Upper lobe of right lung (tissue), 1 donor: ENCODE data around the gene TP63. TPM values are rescaled to one million over a fixed set of nuclear protein-coding genes. Genes with fewer than 3 reads are reported as not detected.

ENCODE experiments used
- ATAC-seq: fragments of 200-7000 bp; cut with Tn5 transposase; one replicate; pipeline ENCODE4 v1.9.1; 2020; ENCODE audit warnings: mild to moderate bottlenecking, moderate library complexity
- DNase-seq: peaks from one replicate; pipeline ENCODE4 v3.0.0-alpha.2; 2020
- H3K27ac ChIP-seq: fragments of 200-600 bp; one replicate; pipeline ENCODE4 v1.8.0; 2022
- H3K27me3 ChIP-seq: fragments of 200-600 bp; one replicate; pipeline ENCODE4 v1.8.0; 2022; ENCODE audit warnings: mild to moderate bottlenecking
- H3K36me3 ChIP-seq: fragments of 200-600 bp; one replicate; pipeline ENCODE4 v1.8.0; 2022
- H3K4me1 ChIP-seq: fragments of 200-600 bp; one replicate; pipeline ENCODE4 v1.8.0; 2022
- H3K4me3 ChIP-seq: fragments of 200-600 bp; one replicate; pipeline ENCODE4 v1.8.0; 2022; ENCODE audit warnings: mild to moderate bottlenecking
- H3K9me3 ChIP-seq: fragments of 200-600 bp; one replicate; pipeline ENCODE4 v1.8.0; 2022
- intact Hi-C: fragments of 100-400 bp; cut with DNase I; formaldehyde crosslinking; loops from one replicate; pipeline ENCODE4 v1.11.0; 2022
- total RNA-seq: library from RNA; stranded (reverse); fragmentation: NEBNext Ultra II Directional; extraction: Animal tissue kit (Norgen Biotek cat#: 25700); gene quantifications from one replicate; pipeline ENCODE4 v1.2.1, GENCODE V29; 2021
- TF ChIP-seq, protein P1 (sequence below): fragments of 200-600 bp; IDR thresholded peaks from one replicate; pipeline ENCODE4 v1.8.0; 2022; ENCODE audit warnings: antibody characterized with exemption
- donor health status: DM: no; HTN: yes; CAD: no; lungs with severe emphysema.

TP63 gene
- total RNA-seq, 1 donor from 2014 or later = 1.3 TPM

GRCh38 chr3:189897406-189897805, 266.2 kb downstream of the TP63 start:
- DNase-seq (no peak), ATAC-seq (no peak)
- Histone ChIP-seq H3K36me3 (no peaks in the 10 kb centered on the region), H3K4me1 (no peaks in the 10 kb centered on the region), H3K27me3 (no peaks in the 10 kb centered on the region), H3K9me3 (no peaks in the 10 kb centered on the region), H3K27ac (no peak overlapping the region), H3K4me3 (no peak overlapping the region)
- intact Hi-C loops = no loop called here
- TF ChIP-seq, protein P1, sequence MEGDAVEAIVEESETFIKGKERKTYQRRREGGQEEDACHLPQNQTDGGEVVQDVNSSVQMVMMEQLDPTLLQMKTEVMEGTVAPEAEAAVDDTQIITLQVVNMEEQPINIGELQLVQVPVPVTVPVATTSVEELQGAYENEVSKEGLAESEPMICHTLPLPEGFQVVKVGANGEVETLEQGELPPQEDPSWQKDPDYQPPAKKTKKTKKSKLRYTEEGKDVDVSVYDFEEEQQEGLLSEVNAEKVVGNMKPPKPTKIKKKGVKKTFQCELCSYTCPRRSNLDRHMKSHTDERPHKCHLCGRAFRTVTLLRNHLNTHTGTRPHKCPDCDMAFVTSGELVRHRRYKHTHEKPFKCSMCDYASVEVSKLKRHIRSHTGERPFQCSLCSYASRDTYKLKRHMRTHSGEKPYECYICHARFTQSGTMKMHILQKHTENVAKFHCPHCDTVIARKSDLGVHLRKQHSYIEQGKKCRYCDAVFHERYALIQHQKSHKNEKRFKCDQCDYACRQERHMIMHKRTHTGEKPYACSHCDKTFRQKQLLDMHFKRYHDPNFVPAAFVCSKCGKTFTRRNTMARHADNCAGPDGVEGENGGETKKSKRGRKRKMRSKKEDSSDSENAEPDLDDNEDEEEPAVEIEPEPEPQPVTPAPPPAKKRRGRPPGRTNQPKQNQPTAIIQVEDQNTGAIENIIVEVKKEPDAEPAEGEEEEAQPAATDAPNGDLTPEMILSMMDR = no peak

- H3K9me3 ChIP-seq = no peaks in the 10 kb centered on the region
- DNase-seq (no peak), ATAC-seq (no peak)
- TF ChIP-seq, protein P1 = no peak
- no peak overlapping the region for H3K27ac ChIP-seq
- no peaks in the 10 kb centered on the region for H3K4me1 ChIP-seq
- H3K4me3 ChIP-seq = no peak overlapping the region
- intact Hi-C loops = no loop called here
- H3K27me3 ChIP-seq = no peaks in the 10 kb centered on the region
- H3K36me3 ChIP-seq = no peaks in the 10 kb centered on the region
Measured at GRCh38 chr3:189898559-189899153, 267.5 kb downstream of the TP63 start.

GRCh38 chr3:189899186-189899585, 268.0 kb downstream of the TP63 start:
- Histone ChIP-seq H3K36me3 (no peaks in the 10 kb centered on the region), H3K4me3 (no peak overlapping the region), H3K9me3 (no peaks in the 10 kb centered on the region), H3K27ac (no peak overlapping the region), H3K4me1 (no peaks in the 10 kb centered on the region), H3K27me3 (no peaks in the 10 kb centered on the region)
- TF ChIP-seq, protein P1 = no peak
- ATAC-seq (no peak), DNase-seq (no peak)
- intact Hi-C loops = no loop called here

GRCh38 chr3:189900578-189900977, 269.4 kb downstream of the TP63 start:
- TF ChIP-seq, protein P1 = no peak
- Histone ChIP-seq H3K4me1 (no peaks in the 10 kb centered on the region), H3K27me3 (no peaks in the 10 kb centered on the region), H3K9me3 (no peaks in the 10 kb centered on the region), H3K27ac (no peak overlapping the region), H3K36me3 (no peaks in the 10 kb centered on the region), H3K4me3 (no peak overlapping the region)
- DNase-seq (no peak), ATAC-seq (no peak)
- intact Hi-C loops = no loop called here

- H3K9me3 ChIP-seq = no peaks in the 10 kb centered on the region
- no peaks in the 10 kb centered on the region for H3K36me3 ChIP-seq
- DNase-seq = no peak
Measured at GRCh38 chr3:189901481-189901880, 270.3 kb downstream of the TP63 start.

More at GRCh38 chr3:189901481-189901880, 270.3 kb downstream of the TP63 start:
- no peaks in the 10 kb centered on the region for H3K27me3 ChIP-seq
- intact Hi-C loops = no loop called here
- TF ChIP-seq, protein P1 = no peak
- no peak overlapping the region for H3K4me3 ChIP-seq
- no peak overlapping the region for H3K27ac ChIP-seq
- no peaks in the 10 kb centered on the region for H3K4me1 ChIP-seq
- ATAC-seq = no peak
